ENCODE measurements around the gene ZBED1.

ZBED1 gene

DNA sequence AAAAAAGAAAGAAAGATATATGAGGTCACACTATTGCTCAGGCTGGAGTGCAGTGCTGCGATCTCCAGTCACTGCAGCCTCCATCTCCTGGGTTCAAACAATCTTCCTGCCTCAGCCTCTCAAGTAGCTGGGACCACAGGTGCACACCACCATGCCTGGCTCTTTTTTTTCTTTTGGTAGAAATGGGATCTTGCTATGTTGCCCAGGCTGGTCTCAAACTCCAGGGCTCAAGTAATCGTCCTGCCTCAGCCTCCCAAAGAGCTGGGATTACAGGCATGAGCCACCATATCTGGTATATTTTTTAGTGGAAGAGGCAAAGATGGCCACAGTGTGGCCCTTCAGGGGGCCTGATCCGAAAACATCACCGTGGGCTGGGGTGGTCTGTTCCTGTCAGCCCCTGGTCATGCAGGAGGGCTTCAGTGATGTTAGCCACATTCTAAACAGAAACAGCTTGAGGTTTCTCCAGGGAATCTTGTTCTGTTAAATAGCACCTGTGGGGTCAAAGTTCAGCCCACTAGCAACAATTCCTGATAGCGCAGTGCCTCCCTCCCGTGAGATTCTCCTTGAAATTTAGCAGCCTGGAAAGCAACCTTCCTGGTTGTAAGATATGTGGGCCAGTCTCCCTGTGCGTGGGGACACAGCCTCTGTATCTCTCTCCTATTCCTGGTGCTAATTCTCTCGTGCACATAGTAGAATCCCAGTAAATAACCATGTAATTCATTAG is 7.3 kb upstream of the ZBED1 start:
- TF ChIP-seq ZBTB7A (IDR thresholded peaks at IDR 0.05; ENCODE audit: low read depth) = no peak
- no peak for TF ChIP-seq NFIC (IDR thresholded peaks at IDR 0.05)
- TF ChIP-seq, protein P1, sequence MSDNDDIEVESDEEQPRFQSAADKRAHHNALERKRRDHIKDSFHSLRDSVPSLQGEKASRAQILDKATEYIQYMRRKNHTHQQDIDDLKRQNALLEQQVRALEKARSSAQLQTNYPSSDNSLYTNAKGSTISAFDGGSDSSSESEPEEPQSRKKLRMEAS (IDR thresholded peaks at IDR 0.05) = no peak
- TF ChIP-seq RAD21 (IDR thresholded peaks at IDR 0.05; ENCODE audit: low read depth) = no peak
- TF ChIP-seq TAF1 (IDR thresholded peaks at IDR 0.05; ENCODE audit: low read depth) = no peak
- no peak for TF ChIP-seq EP300 (IDR thresholded peaks at IDR 0.05; ENCODE audit: borderline replicate concordance)
- TF ChIP-seq CREB1 (IDR thresholded peaks at IDR 0.05; ENCODE audit: low read depth) = no peak

DNA sequence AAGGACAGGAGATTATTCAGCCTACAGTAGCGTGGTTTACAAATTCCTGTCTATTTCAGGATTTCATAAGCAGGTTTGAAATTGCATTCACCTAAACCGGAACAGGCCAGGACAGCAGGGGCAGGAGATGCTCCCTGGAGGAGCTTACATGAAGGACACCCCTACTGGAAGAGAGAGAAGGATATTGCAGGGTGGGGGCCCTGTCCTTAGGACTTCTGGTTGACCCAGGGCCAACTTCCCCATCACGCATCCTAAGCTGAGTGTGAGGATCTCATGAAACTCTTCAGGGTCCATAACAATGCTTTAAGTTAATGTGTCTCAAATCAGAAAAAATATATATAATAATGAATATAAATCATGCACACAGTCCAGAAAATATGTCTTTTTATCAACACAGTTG is 6.4 kb upstream of the ZBED1 start:
- TF ChIP-seq FOXM1 (IDR thresholded peaks at IDR 0.05; ENCODE audit: borderline replicate concordance, low read depth) (no peak), NFIC (IDR thresholded peaks at IDR 0.05) (no peak), YY1 (IDR thresholded peaks at IDR 0.05; ENCODE audit: low read depth) (no peak), EP300 (IDR thresholded peaks at IDR 0.05; ENCODE audit: borderline replicate concordance) (no peak), TEAD4 (IDR thresholded peaks at IDR 0.05) (no peak), RAD21 (IDR thresholded peaks at IDR 0.05; ENCODE audit: low read depth) (no peak), USF1 (IDR thresholded peaks at IDR 0.05) (no peak)
- TF ChIP-seq, protein P1 (IDR thresholded peaks at IDR 0.05) = no peak

DNA sequence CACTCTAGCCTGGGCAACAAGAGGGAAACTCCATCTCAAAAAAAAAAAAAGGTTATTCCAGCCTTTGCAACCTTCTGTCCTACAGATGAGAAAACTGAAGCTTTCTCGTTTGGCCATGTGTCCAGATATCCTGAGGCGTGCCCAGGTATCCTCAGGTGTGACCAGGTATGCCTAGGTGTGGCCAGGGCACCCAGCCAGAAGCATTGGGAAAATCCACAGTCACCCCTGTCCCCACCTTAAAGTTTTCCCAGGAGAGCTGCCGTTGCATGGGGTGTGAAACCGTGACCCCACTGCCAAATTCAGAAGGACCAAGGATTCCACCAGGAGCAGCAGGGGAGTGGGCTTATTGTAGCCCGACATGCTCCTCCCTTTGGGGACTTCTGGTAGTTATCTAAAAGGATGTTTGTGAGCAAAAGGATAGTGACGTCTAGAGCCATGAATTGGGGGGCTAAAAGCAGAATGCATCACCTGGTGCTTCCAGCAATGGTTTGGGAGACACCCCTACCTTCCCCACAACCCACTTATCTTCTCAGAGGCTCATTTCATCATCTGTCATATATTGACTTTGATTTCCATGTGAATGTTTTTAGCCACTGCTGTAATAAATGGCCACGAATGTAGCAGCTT is 4.0 kb upstream of the ZBED1 start:
- no peak for TF ChIP-seq USF1 (IDR thresholded peaks at IDR 0.05)
- no peak; the same call in 1 of the 2 replicates for TF ChIP-seq NFIC (IDR thresholded peaks at IDR 0.05)
- TF ChIP-seq RAD21 (IDR thresholded peaks at IDR 0.05; ENCODE audit: low read depth) = no peak
- TF ChIP-seq REST (IDR thresholded peaks at IDR 0.05; ENCODE audit: low read depth) = no peak

DNA sequence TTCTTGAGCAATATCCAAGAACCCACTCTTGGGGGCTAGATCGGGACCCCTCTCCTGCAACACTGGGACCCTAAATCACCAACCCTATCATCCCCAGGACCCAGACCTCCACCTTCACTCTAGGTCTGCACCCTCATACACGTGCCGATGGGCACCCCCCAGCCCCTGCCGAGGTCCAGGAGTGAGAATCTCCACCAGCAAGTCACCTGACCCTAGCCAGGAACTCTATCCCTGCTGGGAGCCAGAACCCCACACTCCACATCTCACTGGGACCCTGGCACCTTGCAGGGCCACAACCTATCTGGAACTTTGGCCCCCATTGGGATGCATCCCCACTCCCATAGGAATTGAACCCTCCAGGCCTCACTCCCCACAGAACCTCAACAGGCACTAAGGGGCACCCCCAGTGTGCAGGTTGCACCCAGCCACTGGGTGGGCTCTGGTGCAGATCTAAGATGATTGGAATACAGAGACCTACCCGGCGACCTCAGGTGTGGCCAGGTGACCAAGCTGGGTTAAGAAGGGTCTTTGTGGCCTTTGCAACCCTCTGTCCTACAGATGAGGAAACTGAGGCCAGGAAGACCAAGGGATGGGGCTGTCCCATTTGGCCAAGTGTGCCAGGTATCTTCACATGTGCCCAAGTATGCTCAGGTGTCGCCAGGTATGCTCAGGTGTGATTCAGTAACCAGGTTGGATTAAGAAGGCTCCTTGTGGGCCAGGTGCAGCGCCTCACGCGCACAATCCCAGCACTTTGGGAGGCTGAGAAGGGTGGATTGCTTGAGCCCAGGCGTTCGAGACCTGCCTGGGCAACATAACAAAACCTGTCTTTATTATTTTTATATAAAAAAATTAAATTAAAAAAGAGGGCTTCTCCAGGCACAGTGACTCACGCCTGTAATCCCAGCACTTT is 3.1 kb upstream of the ZBED1 start:
- TF ChIP-seq ZBTB7A (IDR thresholded peaks at IDR 0.05; ENCODE audit: low read depth) (no peak), TCF12 (IDR thresholded peaks at IDR 0.05; ENCODE audit: low read depth) (no peak), REST (IDR thresholded peaks at IDR 0.05; ENCODE audit: low read depth) (no peak), USF1 (IDR thresholded peaks at IDR 0.05) (no peak), EP300 (IDR thresholded peaks at IDR 0.05; ENCODE audit: borderline replicate concordance) (no peak), NFIC (IDR thresholded peaks at IDR 0.05) (no peak), CREB1 (IDR thresholded peaks at IDR 0.05; ENCODE audit: low read depth) (no peak)
- TF ChIP-seq, protein P1 (IDR thresholded peaks at IDR 0.05) = no peak
